Ovary (tissue), 3 donors: ENCODE measurements around the gene FCN1.

Experiments used
- EP300 ChIP-seq: sonication (generic); formaldehyde crosslinking; IDR thresholded peaks from one replicate; pipeline ENCODE4 v1.6.1; 2017; ENCODE audit warnings: antibody characterized with exemption
- TF ChIP-seq, protein P1 (sequence below), 3 donors: fragments of 450-650 bp in 2 of 3; fragments of 200-600 bp in 1 of 3; IDR thresholded peaks; one replicate each; pipeline versions ENCODE4 v1.5.1 to v1.8.0; 2016 to 2022; ENCODE audit warnings: antibody characterized with exemption in 3 of 3, mild to moderate bottlenecking in 1 of 3
- donor health status: DM: no; HTN: no; CAD: no.

DNA sequence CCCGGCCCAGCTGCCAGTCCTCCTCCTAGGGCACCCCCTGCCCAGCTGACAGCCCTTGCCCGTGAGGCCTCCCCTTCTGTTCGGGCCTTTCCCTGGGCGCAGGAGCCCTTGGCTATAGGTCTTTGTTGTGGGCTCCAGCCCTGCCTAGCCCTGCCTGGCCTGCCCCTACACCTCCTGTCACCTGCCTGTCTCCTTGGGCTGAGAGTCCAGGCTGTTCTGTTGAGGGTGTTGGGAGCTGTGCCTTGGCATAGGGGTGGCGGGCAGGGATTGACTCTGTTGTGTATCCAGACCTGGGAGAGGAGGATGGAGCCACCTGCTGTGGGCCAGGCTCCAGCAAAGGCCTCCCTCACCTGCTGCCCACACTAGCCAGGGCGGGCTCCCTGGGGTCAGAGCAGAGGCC is 25.5 kb downstream of the FCN1 start:
- TF ChIP-seq, protein P1, sequence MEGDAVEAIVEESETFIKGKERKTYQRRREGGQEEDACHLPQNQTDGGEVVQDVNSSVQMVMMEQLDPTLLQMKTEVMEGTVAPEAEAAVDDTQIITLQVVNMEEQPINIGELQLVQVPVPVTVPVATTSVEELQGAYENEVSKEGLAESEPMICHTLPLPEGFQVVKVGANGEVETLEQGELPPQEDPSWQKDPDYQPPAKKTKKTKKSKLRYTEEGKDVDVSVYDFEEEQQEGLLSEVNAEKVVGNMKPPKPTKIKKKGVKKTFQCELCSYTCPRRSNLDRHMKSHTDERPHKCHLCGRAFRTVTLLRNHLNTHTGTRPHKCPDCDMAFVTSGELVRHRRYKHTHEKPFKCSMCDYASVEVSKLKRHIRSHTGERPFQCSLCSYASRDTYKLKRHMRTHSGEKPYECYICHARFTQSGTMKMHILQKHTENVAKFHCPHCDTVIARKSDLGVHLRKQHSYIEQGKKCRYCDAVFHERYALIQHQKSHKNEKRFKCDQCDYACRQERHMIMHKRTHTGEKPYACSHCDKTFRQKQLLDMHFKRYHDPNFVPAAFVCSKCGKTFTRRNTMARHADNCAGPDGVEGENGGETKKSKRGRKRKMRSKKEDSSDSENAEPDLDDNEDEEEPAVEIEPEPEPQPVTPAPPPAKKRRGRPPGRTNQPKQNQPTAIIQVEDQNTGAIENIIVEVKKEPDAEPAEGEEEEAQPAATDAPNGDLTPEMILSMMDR (IDR thresholded peaks at IDR 0.05): no peak
- no peak for TF ChIP-seq EP300
